Measurements from ENCODE around the gene RIPK3.
"Not testable (repeated sequence)": the region's sequence is repeated elsewhere in the genome, so short reads cannot be mapped to it uniquely, and the experiment has no call there.

Gene RIPK3

GRCh38 chr14:24340606-24341005, 815 bp upstream of the RIPK3 start:
- DNase-seq, result no peak

DNA sequence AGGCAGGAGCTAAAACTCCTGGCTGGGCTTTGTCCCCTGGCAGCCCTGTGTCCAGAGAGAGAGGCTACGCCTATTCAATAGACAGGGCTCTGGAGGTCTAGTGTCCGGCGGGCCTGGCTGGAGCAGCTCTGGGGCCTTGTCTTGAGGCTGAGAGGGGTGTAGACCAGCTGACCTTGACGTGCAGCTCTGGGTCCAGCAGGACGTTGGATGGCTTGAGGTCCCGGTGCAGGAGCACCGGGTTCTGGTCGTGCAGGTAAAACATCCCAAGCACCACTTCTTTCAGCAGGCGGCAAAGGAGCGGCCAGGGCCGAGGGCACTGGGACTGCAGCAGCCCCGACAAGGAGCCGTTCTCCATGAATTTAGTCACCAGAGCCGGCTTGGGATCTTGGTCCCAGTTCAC, 948 bp downstream of the RIPK3 start:
- DNase-seq, result no peak

DNA sequence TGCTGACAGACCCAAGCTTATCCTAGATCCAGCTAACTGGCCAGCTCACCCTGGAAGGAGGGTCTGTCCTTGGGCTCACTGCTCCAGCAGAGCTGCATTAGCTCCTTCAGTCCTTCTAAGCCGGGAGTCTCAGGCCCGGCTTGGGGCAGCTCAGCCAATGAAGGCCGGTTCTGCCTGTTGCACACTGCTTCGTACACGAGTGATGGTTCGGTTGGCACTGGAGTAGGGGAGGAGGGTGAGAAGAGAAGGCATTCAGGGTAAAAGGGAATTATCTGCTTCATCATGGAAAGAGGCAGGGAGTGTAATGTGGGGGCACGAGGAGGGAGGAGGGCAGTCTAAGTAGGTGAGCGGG, 2.0 kb downstream of the RIPK3 start:
- no peak for DNase-seq

DNA sequence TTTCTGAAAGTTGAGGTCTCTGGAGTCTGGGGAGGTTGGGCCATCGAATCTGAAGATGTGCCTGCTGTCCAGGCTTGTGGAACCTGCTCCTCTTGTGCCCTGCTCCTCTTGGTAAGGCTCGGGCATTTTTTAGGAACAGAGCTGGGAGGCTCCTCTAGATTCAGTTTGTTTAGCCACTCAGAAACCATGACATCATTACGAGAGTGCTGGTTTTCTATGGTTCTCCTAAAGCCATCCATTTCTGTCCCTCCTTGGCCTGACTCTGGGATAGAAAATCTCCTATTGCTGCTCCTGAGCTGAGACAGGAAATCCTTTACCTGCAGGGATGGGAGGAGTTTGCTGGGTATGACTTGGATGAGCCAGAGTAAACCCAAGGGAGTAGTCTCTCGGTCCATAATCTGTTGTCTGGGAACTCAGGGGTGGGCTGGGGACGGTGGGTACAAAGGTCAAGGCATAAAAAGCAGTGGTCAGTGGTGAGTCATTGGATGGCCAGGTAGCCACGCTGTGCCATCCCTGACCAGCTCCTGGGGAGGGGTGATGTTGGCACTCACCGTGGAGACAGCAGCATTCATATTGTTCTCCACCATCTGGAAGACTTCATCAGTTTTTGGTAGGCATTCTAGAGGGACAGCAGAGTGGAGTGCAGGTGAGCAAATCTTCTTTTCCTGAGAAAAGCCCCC, 2.5 kb downstream of the RIPK3 start:
- DNase-seq, result no peak

GRCh38 chr14:24335461-24336171, 4.2 kb downstream of the RIPK3 start:
- no peak for DNase-seq

- no peak for DNase-seq
Observed at GRCh38 chr14:24334431-24335291, 5.1 kb downstream of the RIPK3 start, which contains the start of gene ADCY4. Gene ADCY4, minus strand, starts transcription at chr14:24335071. Its CDS starts 419 bp downstream, at chr14:24334652.

DNA sequence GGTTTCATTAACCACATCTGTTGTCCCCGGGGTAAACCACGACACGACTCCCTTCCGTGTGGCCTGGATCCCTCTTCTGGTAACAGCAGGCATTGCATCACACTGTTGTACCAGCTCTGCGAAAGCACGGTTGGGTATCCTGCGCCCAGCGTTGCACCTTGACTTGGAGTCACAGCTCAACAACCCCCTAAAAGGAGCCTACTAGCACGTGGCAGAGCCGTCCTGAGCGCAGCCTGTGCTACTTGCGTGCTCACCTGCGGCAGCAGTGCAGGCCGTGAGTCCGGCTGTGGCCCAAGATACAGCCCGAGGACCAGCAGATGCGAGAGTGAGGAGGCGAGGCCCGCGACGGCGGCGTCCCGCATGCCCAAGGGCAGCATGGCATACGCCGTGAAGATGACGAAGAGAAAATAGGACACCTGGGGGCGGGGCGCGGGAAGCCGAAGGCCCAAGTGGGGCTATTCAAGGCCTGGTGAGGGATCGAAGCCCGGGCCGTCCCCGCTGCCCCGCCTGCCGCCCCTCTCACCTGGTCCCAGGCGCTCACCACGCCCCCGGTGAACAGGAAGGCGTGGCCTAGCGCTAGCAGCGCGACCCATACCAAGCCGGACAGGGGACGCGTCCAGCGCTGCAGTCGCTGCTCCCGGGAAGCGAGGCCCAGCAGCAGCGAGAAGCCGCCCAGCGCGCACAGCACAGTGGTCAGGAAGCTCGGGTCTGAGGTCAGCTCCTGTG, 7.4 kb downstream of the RIPK3 start:
- no peak for DNase-seq

GRCh38 chr14:24331731-24332267, 8.0 kb downstream of the RIPK3 start:
- DNase-seq, result no peak

GRCh38 chr14:24330973-24331674, 8.7 kb downstream of the RIPK3 start:
- DNase-seq, result no peak

- no peak for DNase-seq
Observed at GRCh38 chr14:24329736-24330135, 10.1 kb downstream of the RIPK3 start.

DNA sequence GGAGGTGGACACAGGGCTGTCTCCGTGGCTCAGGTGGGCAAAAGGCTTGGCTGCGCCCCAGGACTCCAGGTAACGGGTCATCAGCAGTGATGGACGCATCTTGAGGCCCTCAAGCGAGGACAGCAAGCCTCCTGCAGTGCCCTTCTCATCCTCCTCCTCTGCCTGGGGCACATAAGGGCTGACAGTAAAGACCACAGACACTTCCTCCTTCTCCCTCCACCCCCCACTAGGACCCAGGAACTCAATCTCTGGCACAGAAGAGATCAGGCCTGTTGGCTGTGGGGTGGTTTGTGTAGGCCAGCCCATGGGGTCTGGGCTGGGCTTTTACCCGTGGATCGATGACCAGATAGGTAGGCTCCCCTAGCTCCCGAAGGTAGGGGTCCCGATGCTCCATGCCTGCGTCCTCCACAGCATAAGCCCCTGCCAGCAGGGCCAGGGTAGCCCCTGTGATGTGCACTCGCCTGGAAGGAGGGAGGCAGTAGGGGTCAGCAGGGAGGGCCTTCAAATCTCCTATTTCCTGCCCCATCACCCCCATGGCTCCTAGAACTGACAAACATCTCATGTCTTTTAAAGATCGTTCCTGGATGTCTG, 10.6 kb downstream of the RIPK3 start:
- DNase-seq, result no peak

DNA sequence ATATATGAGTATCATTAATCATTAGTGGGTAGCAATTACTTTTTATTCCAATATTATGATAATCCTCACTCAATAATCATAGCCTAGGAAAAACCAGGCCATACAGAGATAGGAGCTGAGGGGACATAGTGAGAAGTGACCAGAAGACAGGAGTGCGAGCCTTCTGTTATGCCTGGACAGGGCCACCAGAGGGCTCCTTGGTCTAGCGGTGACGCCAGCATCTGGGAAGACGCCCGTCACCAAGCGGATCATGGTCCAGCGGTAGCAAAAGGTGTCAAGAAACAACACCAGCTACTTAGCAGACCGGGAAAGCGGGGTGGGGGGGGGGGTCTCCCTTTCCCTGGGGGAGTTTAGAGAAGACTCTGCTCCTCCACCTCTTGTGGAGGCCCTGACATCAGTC, 11.9 kb downstream of the RIPK3 start:
- not testable (repeated sequence) for DNase-seq

GRCh38 chr14:24327303-24327702, 12.5 kb downstream of the RIPK3 start:
- no peak for DNase-seq

DNA sequence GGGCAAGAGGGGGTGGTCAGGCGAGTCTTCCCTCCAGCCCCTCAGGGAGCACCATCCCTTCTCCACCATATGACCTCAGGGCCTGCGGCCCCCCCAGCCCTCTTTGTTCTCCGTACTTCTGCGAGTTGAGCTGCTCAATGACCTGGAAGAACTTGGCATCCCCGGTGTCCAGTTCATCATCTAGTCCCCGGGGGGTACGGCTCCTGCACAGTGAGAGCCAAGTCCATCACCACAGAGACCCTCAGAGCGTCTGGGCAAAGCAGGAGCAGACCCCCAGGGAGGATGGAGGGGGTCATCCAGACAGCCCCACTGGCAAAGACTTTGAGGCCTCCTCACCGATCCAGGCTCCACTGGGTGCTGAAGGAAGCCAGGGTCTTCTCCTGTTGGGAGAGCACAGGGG, 13.8 kb downstream of the RIPK3 start:
- no peak for DNase-seq

DNA sequence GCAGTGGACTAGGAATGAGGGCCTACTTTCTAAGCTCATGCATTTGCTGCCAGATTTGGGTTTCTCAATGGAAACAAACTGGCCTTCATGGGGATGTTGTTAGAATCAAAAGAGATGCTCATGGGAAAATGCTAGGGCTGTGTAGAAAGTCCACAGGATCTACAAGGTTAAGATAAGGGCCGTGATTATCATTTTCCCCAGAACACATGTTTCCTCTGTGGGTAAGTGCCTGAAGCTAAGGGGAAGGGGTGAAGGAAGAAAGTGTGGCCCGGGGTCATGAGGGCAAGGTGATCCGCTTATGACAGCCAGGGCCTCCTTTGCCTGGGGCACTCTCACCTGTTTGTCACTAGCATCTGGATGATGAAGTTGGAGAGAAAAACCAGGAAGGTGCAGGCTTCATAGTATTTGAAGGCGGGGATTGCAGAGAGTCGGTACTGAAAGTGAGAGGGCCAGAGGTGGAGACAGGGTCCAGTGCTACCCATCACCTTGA, 14.7 kb downstream of the RIPK3 start:
- no peak for DNase-seq

DNA sequence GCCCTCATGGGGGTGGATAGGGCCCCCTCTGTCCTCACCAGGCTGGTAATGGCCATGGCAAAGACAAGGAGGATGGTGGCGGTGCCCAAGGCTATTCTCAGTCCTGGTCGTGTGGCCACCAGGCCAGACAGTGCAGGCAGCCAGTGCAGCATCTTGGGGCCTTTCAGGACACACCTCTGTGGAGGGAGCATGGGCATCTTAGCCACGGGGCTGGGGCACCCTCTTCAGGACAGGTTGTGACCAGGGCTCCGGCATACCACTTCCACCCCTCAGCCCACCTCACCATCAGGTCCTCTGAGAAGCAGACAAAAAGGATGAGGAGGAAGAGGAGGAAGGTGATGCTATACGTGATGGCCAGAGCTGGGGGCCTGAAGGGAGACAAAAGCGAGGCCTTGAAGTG, 15.8 kb downstream of the RIPK3 start:
- DNase-seq, result no peak

- no peak for DNase-seq
Observed at GRCh38 chr14:24323341-24323740, 16.4 kb downstream of the RIPK3 start.

DNA sequence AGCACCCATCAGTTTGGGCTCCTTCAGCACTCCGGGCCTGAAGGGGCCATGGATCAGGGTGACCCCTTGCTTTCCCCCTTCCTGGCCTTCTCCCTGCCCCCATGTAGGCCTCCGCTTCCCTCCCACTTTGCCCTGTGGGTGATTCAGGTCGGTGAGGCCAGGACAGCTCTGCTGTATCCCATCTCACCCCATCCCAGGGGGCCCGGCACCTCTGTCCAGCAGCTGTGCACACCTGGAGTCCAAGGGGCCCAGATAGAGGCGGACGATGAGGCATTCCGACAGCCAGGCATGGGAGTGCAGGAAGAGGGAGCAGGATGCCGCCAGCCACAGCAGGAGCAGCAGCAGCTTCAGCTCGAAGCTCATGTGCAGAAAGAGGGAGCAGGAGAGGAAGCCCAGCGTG, 17.1 kb downstream of the RIPK3 start:
- DNase-seq, result no peak

- DNase-seq, result no peak
Observed at GRCh38 chr14:24321212-24321975, 18.4 kb downstream of the RIPK3 start.

DNA sequence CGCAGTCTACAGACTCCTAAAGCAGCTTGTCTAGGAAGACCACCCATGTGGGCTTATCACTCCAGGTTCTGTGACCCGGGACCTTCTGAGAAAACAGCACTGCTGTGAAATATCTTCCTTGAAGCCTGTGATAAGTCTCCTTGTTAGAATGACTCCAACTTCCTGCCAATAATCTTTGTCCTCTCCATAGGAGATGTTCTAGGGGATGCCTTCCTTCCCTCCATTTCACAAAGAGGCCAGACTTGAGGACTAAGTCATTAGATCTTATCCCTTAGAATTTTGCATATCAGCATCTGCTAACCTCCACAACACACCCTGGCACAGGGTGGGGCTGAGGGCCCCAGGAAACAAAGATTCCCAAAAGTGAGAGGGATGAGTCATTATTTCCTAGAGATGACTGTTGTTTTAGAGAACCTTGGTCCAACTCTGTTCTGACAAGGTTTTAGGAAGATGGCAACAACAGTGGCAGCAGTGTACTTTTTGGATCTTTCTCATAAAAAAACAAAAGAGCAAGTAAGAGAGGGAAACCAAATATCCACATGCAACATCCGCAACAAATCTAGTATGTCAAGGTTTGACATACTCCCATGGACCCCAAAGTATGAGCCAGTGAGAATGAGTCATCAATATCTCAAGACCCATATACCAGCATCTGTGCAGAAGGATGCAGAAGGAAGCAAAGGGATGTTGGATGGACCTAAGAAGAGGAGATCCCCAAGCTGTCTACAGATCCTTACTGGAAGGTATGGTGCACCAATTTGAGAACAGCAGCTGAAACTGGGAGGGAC, 22.5 kb downstream of the RIPK3 start:
- DNase-seq, result no peak
